CD4-positive, alpha-beta T cell treated with Interleukin-17A for 4 hours (primary cell): ENCODE results near the gene ZNF765.
A peak's percentile ranks its signal among the peaks of the same experiment; 100 is the strongest.
"Not testable (repeated sequence)": the region's sequence is repeated elsewhere in the genome, so short reads cannot be mapped to it uniquely, and the experiment has no call there.

ENCODE experiments used
- DNase-seq: peaks from one replicate; pipeline ENCODE4 v3.0.0-alpha.2; 2020; ENCODE audit warnings: mixed read lengths

ZNF765 gene

GRCh38 chr19:53422551-53422950, 27.6 kb downstream of the ZNF765 start:
- no peak for DNase-seq

- not testable (repeated sequence) for DNase-seq
These were observed 28.1 kb downstream of the ZNF765 start for GRCh38 chr19:53423074-53423473.

GRCh38 chr19:53423680-53424079, 28.7 kb downstream of the ZNF765 start:
- DNase-seq = not testable (repeated sequence)

- peak; percentile 82 for DNase-seq
These were observed 30.1 kb downstream of the ZNF765 start for GRCh38 chr19:53424968-53425597.

- peak; percentile 99 for DNase-seq
These were observed 36.6 kb downstream of the ZNF765 start, which contains the start of gene ZNF761 for GRCh38 chr19:53431399-53432087. Gene ZNF761, plus strand, starts transcription at chr19:53431984. Its CDS starts 15,285 bp downstream, at chr19:53447269.

- DNase-seq = no peak
These were observed 37.2 kb downstream of the ZNF765 start for GRCh38 chr19:53432088-53432661.

- not testable (repeated sequence) for DNase-seq
These were observed 48.9 kb downstream of the ZNF765 start for GRCh38 chr19:53443809-53444208.

GRCh38 chr19:53447196-53447595, 52.2 kb downstream of the ZNF765 start:
- DNase-seq = not testable (repeated sequence)

GRCh38 chr19:53455828-53456227, 60.9 kb downstream of the ZNF765 start:
- DNase-seq = no peak

- not testable (repeated sequence) for DNase-seq
These were observed 65.3 kb downstream of the ZNF765 start for GRCh38 chr19:53460131-53460721.

- no peak for DNase-seq
These were observed 66.9 kb downstream of the ZNF765 start for GRCh38 chr19:53461866-53462265.

- no peak for DNase-seq
These were observed 67.9 kb downstream of the ZNF765 start for GRCh38 chr19:53462861-53463260.

- DNase-seq = no peak
These were observed 68.3 kb downstream of the ZNF765 start for GRCh38 chr19:53463263-53463662.

- no peak for DNase-seq
These were observed 72.0 kb downstream of the ZNF765 start for GRCh38 chr19:53466726-53467484.

- DNase-seq = peak; percentile 98
These were observed 72.7 kb downstream of the ZNF765 start, which contains the start of gene ZNF813 for GRCh38 chr19:53467485-53468262. Gene ZNF813, plus strand, starts transcription at chr19:53467733. Its CDS starts 16,090 bp downstream, at chr19:53483823.

GRCh38 chr19:53468628-53469027, 73.7 kb downstream of the ZNF765 start:
- not testable (repeated sequence) for DNase-seq

GRCh38 chr19:53471916-53472315, 77.0 kb downstream of the ZNF765 start:
- DNase-seq = no peak

GRCh38 chr19:53474832-53475231, 79.9 kb downstream of the ZNF765 start:
- not testable (repeated sequence) for DNase-seq

GRCh38 chr19:53475470-53475869, 80.5 kb downstream of the ZNF765 start:
- DNase-seq = not testable (repeated sequence)
